Lower leg skin (tissue), 4 donors: ENCODE results near the gene NGEF. TPM values are rescaled to one million over a fixed set of nuclear protein-coding genes. Genes with fewer than 3 reads are reported as not detected.

Experiments used
- DNase-seq, 2 donors: peaks; one replicate each; pipeline ENCODE4 v3.0.0-alpha.2; 2019; ENCODE audit warnings: low spot score in 2 of 2
- H3K4me3 ChIP-seq: fragments of 200-600 bp; sonication (generic); 2 replicates; pipeline ENCODE4 v1.5.1; 2017; ENCODE audit warnings: mild to moderate bottlenecking, low read depth; ENCODE audit not compliant: poor library complexity, severe bottlenecking
- CTCF ChIP-seq, 3 donors: fragments of 450-650 bp; IDR thresholded peaks; one replicate each; pipeline ENCODE4 v1.5.1; 2016; ENCODE audit warnings: antibody characterized with exemption in 3 of 3, mild to moderate bottlenecking in 3 of 3, moderate library complexity in 2 of 3
- POLR2A ChIP-seq, 2 donors: fragments of 450-650 bp; IDR thresholded peaks; one replicate each; pipeline ENCODE4 v1.6.1; 2016 to 2017; ENCODE audit warnings: antibody characterized with exemption in 2 of 2, mild to moderate bottlenecking in 1 of 2, moderate library complexity in 1 of 2
- WGBS, 2 donors: methylation state at CpG; one replicate each; pipeline ENCODE4 v1.1.5; 2018; 5-methylcytosine and 5-hydroxymethylcytosine counted together
- intact Hi-C: fragments of 100-400 bp; cut with DNase I; formaldehyde crosslinking; loops from one replicate; pipeline ENCODE4 v1.15.0; 2023; ENCODE audit warnings: low total_unique reads
- total RNA-seq, 4 donors: library from RNA; depleted of rRNA; stranded (reverse); fragments of >200 nt; gene quantifications; one replicate each; pipeline ENCODE4 v1.1.0, GENCODE V29; 2016

NGEF gene, protein sequence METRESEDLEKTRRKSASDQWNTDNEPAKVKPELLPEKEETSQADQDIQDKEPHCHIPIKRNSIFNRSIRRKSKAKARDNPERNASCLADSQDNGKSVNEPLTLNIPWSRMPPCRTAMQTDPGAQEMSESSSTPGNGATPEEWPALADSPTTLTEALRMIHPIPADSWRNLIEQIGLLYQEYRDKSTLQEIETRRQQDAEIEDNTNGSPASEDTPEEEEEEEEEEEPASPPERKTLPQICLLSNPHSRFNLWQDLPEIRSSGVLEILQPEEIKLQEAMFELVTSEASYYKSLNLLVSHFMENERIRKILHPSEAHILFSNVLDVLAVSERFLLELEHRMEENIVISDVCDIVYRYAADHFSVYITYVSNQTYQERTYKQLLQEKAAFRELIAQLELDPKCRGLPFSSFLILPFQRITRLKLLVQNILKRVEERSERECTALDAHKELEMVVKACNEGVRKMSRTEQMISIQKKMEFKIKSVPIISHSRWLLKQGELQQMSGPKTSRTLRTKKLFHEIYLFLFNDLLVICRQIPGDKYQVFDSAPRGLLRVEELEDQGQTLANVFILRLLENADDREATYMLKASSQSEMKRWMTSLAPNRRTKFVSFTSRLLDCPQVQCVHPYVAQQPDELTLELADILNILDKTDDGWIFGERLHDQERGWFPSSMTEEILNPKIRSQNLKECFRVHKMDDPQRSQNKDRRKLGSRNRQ
- total RNA-seq = 10 to 100 TPM; 15.7 to 30.3 (median 17.9) TPM

- TF ChIP-seq CTCF (IDR thresholded peaks at IDR 0.05) (no peak), POLR2A (IDR thresholded peaks at IDR 0.05) (no peak)
- peak in 1 of 2 donors; percentile 72 for DNase-seq
- no peak within 1 kb of the TSS for H3K4me3 ChIP-seq
- 89 to 92% methylated on average over 9 to 12 of the region's 12 CpGs for WGBS, 2 donors
- intact Hi-C loops = no loop called here
Observed at GRCh38 chr2:233013027-233013461, at the start of gene NGEF. Gene NGEF (minus strand): TSS chr2:233013256. CDS start chr2:232974890, 38,366 bp downstream.

DNA sequence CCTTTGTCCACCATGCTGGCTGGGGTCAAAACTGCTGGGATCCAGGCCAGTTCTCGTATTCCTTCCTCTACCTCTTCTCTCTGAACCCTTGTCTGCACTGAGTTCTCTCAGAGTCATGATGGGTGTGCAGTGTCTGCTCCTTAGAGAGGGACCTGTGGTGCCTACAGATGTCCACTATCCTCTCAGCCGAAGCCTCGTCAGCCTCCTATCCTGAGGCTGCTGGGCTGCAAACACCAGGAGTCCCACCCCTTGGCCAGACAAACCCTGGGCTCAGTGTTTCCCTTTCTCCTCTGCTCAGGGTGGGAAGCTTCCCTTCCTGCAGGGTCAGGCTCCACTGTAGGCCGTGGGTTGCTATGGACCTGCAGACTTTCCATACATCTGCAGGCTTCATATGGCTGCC is 49.4 kb upstream of the NGEF start:
- DNase-seq = peak in 1 of 2 donors; percentile 82
- TF ChIP-seq CTCF (IDR thresholded peaks at IDR 0.05) = no peak
- no peak for TF ChIP-seq POLR2A (IDR thresholded peaks at IDR 0.05)

DNA sequence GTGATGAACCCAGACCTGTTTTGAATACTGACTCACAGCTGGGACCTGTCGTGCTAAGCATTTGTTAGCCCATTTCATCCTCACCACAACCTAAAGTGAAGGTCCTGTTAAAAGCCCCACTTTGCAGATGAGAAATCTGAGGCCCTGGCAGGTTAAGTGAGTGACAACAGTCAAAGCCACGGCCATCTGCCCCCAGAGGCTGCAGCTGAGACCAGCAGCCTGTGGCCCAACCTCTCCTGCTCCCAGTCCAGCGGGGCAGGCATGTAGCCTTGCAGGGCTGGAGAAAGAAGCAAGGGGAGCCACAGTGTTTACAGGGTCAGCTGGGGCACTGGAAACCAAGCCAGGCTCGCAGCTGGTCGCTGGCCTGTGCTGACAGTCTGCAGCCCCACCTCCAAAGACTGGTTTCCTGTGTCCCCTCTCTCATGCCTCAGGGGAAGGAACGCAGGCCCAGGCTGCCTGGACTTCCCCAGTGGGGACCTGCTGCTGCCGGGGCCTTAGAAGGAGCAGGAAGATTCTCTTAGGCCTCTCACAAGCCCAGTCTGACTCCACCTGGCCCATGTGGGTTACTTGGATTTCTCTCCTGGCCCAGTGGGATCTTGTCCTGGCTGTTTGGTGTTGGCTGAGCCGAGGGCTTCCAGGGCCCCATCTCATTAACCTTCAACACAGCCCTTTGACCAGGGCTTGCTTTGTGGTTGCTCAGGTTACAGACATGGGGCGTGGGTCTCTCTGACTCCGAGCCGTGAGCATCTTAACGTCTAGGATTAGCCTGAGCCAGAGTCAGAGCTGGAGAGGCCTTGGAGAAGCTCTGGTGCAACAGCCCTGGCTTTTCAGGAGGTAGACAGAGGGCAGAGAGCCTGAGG is 48.8 kb upstream of the NGEF start:
- intact Hi-C loops = no loop called here
- whole genome bisulfite sequencing, 2 donors = 55 to 66% methylated on average over 12 of the region's 12 CpGs
- TF ChIP-seq POLR2A (IDR thresholded peaks at IDR 0.05) (no peak), CTCF (IDR thresholded peaks at IDR 0.05) (peak in 1 of 3 donors; percentile 47)
- no peak overlapping the region for H3K4me3 ChIP-seq
- DNase-seq = peak in 1 of 2 donors; percentile 86

More for the DNA sequence above, 49.4 kb upstream of the NGEF start:
- no peak overlapping the region for H3K4me3 ChIP-seq
- WGBS, 2 donors = 73 to 84% methylated on average over 4 of the region's 4 CpGs
- intact Hi-C loops = no loop called here

- intact Hi-C loops = no loop called here
- peak in 1 of 2 donors; percentile 72 for DNase-seq
- no peak for TF ChIP-seq POLR2A (IDR thresholded peaks at IDR 0.05)
- TF ChIP-seq CTCF (IDR thresholded peaks at IDR 0.05) = no peak
- 71 to 73% methylated on average over 10 of the region's 10 CpGs for WGBS, 2 donors
- H3K4me3 ChIP-seq = peak overlapping the region; percentile 10
Observed at GRCh38 chr2:233060980-233061590, 48.0 kb upstream of the NGEF start.

DNA sequence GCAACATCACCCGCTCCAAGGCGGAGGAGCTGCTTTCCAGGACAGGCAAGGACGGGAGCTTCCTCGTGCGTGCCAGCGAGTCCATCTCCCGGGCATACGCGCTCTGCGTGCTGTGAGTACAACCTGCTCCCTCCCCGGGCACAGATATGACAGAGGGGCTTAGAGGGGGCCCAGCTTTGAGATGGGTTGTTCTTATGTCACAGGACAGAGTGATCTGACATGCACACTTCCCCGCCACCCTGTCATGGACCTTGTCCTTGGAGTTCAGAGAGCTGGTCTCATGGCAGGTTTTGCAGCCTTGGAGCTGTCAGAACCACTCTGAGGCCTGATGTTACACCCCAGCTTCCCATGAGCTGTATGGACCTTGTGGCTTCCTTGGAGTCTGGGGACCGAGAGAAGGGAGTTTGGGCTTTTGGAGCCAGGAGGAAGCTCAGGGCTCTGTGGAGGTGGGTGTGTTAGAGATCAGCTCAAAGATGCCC is 47.5 kb upstream of the NGEF start:
- intact Hi-C loops = no loop called here
- 72 to 74% methylated on average over 4 to 8 of the region's 13 CpGs for WGBS, 2 donors
- H3K4me3 ChIP-seq = peak overlapping the region; percentile 10
- no peak for DNase-seq
- TF ChIP-seq POLR2A (IDR thresholded peaks at IDR 0.05) (no peak), CTCF (IDR thresholded peaks at IDR 0.05) (no peak)
